Osteoblast (primary cell): ENCODE measurements around the gene GPBP1L1. TPM values are rescaled to one million over a fixed set of nuclear protein-coding genes. Genes with fewer than 3 reads are reported as not detected.

Experiments
- DNase-seq: peaks from one replicate; pipeline ENCODE4 v3.0.0; 2011; ENCODE audit warnings: low spot score, mixed read lengths; ENCODE audit not compliant: insufficient read length; ENCODE audit errors: missing footprints
- H2AFZ ChIP-seq: 2 replicates; pipeline ENCODE4 v1.6.0; 2011; ENCODE audit warnings: mild to moderate bottlenecking, low read length
- H3K27ac ChIP-seq: 2 replicates; pipeline ENCODE4 v1.5.1; 2011; ENCODE audit warnings: mild to moderate bottlenecking, low read depth, low read length, moderate library complexity
- H3K27me3 ChIP-seq: 2 replicates; pipeline ENCODE4 v1.6.0; 2012; ENCODE audit warnings: mild to moderate bottlenecking, control low read depth, inconsistent platforms, low read length, moderate library complexity; ENCODE audit not compliant: insufficient read depth
- H3K36me3 ChIP-seq: 2 replicates; pipeline ENCODE4 v1.5.1; 2011; ENCODE audit warnings: mild to moderate bottlenecking, low read length, control low read depth, moderate library complexity; ENCODE audit not compliant: insufficient read depth
- H3K4me1 ChIP-seq: 2 replicates; pipeline ENCODE4 v1.5.1; 2011; ENCODE audit warnings: mild to moderate bottlenecking, low read length, control low read depth, moderate library complexity; ENCODE audit not compliant: insufficient read depth
- H3K4me2 ChIP-seq: 2 replicates; pipeline ENCODE4 v1.6.0; 2011; ENCODE audit warnings: mild to moderate bottlenecking, low read length; ENCODE audit not compliant: insufficient read depth
- H3K4me3 ChIP-seq: fragments of 200-600 bp; sonication (generic); 3 replicates; pipeline ENCODE4 v1.5.1; 2012; ENCODE audit warnings: mild to moderate bottlenecking, low read length, inconsistent platforms; ENCODE audit not compliant: insufficient read depth
- H3K79me2 ChIP-seq: 2 replicates; pipeline ENCODE4 v1.6.0; 2012; ENCODE audit warnings: mild to moderate bottlenecking, low read length, control low read depth, inconsistent platforms; ENCODE audit not compliant: insufficient read depth
- H3K9me3 ChIP-seq: 2 replicates; pipeline ENCODE4 v1.5.1; 2011; ENCODE audit warnings: low read depth, low read length, control low read depth
- H4K20me1 ChIP-seq: 2 replicates; pipeline ENCODE4 v1.6.0; 2012; ENCODE audit warnings: mild to moderate bottlenecking, low read length, control low read depth; ENCODE audit not compliant: insufficient read depth
- small RNA-seq: library from RNA; depleted of rRNA; stranded (forward); fragments of <200 nt; gene quantifications from one replicate; pipeline ENCODE3, GENCODE V24; 2012
- total RNA-seq: library from RNA; depleted of rRNA; stranded (reverse); fragments of >200 nt; gene quantifications from 2 replicates; pipeline ENCODE4 v1.2.3, GENCODE V29; 2012
- TF ChIP-seq, protein P1 (sequence below): IDR thresholded peaks from 2 replicates; pipeline ENCODE4 v1.5.1; 2011; ENCODE audit warnings: mild to moderate bottlenecking, low read depth, low read length, moderate library complexity; ENCODE audit errors: extremely low read depth

GPBP1L1 gene
- total RNA-seq, 1 donor: 97.4 TPM

DNA sequence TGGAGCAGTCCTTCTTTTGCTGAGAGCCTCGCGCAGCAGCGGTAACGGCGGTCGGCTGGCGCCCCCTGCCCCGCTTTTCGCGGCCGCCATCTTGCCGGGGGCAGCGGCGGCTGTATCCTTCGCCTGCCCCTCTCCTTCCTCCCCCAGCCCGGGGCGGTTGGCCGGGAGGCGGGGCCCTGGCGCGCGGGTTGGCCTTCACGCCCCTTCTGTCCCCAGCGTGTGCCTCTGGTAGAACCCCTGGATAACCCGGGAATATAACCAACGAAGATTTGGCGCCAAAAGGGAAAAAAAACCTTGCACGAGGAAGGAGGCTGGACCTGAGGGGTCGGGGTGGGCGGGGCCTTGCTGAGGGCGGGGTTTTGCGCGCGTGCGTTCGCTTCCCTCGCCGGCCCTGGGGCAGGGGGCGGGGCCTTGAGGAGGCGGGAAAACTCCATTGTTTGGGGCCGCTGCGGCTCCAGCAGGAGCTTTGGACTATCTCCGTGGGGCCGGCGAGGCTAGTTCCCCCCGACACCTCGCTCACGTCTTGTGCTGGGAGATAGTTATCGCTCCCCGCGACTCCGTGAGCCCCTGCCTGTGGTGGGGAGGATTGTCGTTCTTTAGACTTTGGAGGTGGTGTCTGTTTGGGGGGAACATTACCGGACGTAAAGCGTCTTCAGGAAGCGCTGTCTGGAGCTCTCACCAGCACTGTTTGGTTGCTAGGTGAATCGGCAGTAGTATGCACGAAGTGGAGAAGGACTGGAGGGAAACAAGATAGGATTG is 101.8 kb downstream of the GPBP1L1 start:
- H3K27ac ChIP-seq: peak overlapping the region; percentile 91
- peaks cover 12% of the 10 kb centered on the region for H4K20me1 ChIP-seq
- H3K4me1 ChIP-seq: peaks cover 16% of the 10 kb centered on the region
- H3K79me2 ChIP-seq: peaks cover 49% of the 10 kb centered on the region
- peak; percentile 96 for DNase-seq
- peak overlapping the region; percentile 100 for H3K4me3 ChIP-seq
- TF ChIP-seq, protein P1, sequence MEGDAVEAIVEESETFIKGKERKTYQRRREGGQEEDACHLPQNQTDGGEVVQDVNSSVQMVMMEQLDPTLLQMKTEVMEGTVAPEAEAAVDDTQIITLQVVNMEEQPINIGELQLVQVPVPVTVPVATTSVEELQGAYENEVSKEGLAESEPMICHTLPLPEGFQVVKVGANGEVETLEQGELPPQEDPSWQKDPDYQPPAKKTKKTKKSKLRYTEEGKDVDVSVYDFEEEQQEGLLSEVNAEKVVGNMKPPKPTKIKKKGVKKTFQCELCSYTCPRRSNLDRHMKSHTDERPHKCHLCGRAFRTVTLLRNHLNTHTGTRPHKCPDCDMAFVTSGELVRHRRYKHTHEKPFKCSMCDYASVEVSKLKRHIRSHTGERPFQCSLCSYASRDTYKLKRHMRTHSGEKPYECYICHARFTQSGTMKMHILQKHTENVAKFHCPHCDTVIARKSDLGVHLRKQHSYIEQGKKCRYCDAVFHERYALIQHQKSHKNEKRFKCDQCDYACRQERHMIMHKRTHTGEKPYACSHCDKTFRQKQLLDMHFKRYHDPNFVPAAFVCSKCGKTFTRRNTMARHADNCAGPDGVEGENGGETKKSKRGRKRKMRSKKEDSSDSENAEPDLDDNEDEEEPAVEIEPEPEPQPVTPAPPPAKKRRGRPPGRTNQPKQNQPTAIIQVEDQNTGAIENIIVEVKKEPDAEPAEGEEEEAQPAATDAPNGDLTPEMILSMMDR: no peak
- H2AFZ ChIP-seq: peak overlapping the region; percentile 100
- no peaks in the 10 kb centered on the region for H3K9me3 ChIP-seq
- H3K36me3 ChIP-seq: peaks cover 2% of the 10 kb centered on the region
- no peaks in the 10 kb centered on the region for H3K27me3 ChIP-seq
- peak overlapping the region; percentile 100 for H3K4me2 ChIP-seq

DNA sequence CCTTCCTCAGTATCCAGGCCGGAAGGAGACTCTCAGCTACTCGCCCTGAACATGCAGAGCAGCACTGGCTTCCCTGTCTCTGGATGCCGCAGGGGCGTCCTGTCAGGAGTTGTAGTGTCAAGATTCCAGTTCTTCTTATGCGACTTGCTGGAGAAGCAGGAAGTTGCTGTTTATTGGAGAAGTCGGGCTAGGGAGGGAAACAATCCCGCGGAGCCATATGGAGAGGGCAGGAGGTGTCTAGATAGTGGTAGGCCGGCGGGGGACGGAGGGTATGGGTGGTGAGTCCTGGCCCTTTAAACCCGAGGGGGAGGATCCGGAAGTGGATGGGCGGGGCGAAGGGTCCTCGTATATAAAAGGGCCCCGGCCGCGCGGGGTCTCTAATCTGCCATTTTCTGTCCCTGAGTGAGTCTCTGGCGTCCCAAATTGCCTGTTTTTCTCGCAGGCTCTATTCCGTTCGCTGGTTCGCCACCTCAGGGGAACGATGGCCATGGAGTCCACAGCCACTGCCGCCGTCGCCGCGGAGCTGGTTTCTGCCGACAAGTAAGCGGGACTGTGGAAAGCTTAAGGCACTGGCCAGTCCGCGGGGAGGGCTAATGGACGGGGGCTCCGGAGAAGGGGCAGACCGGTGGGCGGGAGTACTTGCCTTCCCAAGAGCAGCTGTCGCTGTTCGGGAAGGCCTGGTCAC is 102.5 kb downstream of the GPBP1L1 start, which contains the start of gene NASP:
Gene NASP (plus strand): TSS at position 376 of the 685 bp plus-strand sequence. CDS start 106 bp downstream, at position 482.
- DNase-seq: peak; percentile 94
- peaks cover 12% of the 10 kb centered on the region for H4K20me1 ChIP-seq

DNA sequence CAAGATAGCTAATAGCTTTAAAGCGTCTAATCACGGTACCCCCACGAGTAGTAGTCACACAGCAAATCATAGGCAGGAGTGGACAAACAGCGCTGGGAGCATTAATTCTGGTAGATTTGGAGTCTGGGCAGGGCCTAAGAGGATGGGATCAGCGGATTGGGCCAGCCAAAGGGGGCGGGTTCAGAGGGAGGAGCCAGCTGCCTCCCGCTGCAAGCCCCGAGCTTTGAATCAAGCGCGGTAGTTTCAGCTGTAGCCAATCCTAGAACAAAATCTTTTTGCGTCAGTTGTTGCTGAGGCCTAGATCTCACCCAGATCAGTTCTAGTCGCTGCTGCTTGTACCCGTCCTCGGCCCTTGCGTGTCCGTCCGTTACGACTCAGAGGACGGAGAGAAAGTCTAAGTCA is 103.1 kb downstream of the GPBP1L1 start:
- TF ChIP-seq, protein P1: no peak
- Histone ChIP-seq H3K4me1 (peaks cover 16% of the 10 kb centered on the region), H3K4me2 (peak overlapping the region; percentile 100), H3K79me2 (peaks cover 36% of the 10 kb centered on the region), H3K4me3 (peak overlapping the region; percentile 100), H2AFZ (peak overlapping the region; percentile 100), H3K9me3 (no peaks in the 10 kb centered on the region), H3K36me3 (no peaks in the 10 kb centered on the region), H3K27me3 (no peaks in the 10 kb centered on the region), H3K27ac (peak overlapping the region; percentile 91), H4K20me1 (peaks cover 12% of the 10 kb centered on the region)
- peak; percentile 99 for DNase-seq

More for the DNA sequence above, 102.5 kb downstream of the GPBP1L1 start, which contains the start of gene NASP:
- H3K4me3 ChIP-seq: peak within 1 kb of the TSS; percentile 100
- peak within 1 kb of the TSS; percentile 100 for H3K4me2 ChIP-seq
- H3K9me3 ChIP-seq: no peaks in the 10 kb centered on the region
- peaks cover 16% of the 10 kb centered on the region for H3K4me1 ChIP-seq
- peak within 1 kb of the TSS; percentile 100 for H2AFZ ChIP-seq
- H3K27ac ChIP-seq: peak within 1 kb of the TSS; percentile 91
- no peaks in the 10 kb centered on the region for H3K27me3 ChIP-seq
- no peaks in the 10 kb centered on the region for H3K36me3 ChIP-seq
- TF ChIP-seq, protein P1: no peak
- peaks cover 42% of the 10 kb centered on the region for H3K79me2 ChIP-seq

Small RNA genes lying within 50 kb of the gene (small RNA-seq; reads per million reads assigned to genes)
- gene AL355480.1: not detected
- gene AL355480.2: not detected
- not detected for gene AL355480.3
- not detected for gene AL355480.4

Other genes starting within 250 kb of the GPBP1L1 start
- 5.4 and 6.2 TPM in 2 replicates for gene TESK2, start 195.4 kb downstream of the GPBP1L1 start, total RNA-seq
- gene CCDC163, start 186.5 kb downstream of the GPBP1L1 start, total RNA-seq: 1.8 TPM in 2 replicates
- gene MMACHC, start 186.2 kb downstream of the GPBP1L1 start, total RNA-seq: 2.9 TPM in 2 replicates
- gene PRDX1, start 164.6 kb downstream of the GPBP1L1 start, total RNA-seq: 249 and 260 TPM in 2 replicates
- gene AKR1A1, start 135.7 kb downstream of the GPBP1L1 start, total RNA-seq: 129 and 136 TPM in 2 replicates
- gene NASP, start 102.5 kb downstream of the GPBP1L1 start, total RNA-seq: 25.9 and 27.5 TPM in 2 replicates
- 0.72 and 1.5 TPM in 2 replicates for gene CCDC17, start 62.5 kb downstream of the GPBP1L1 start, total RNA-seq
- 10.5 and 11.8 TPM in 2 replicates for gene TMEM69, start 1.6 kb upstream of the GPBP1L1 start, total RNA-seq
- 14.1 and 16.2 TPM in 2 replicates for gene IPP, start 64.1 kb upstream of the GPBP1L1 start, total RNA-seq
- 24.2 and 33.0 TPM in 2 replicates for gene MAST2, start 117.1 kb upstream of the GPBP1L1 start, total RNA-seq